ENCODE results near the gene IL21R.

The IL21R gene

GRCh38 chr16:27464626-27465482, 62.9 kb downstream of the IL21R start:
- no peak for DNase-seq (ENCODE audit: low read depth)

GRCh38 chr16:27465483-27465879, 63.5 kb downstream of the IL21R start:
- DNase-seq (ENCODE audit: low read depth), result no peak

GRCh38 chr16:27468941-27469531, 67.1 kb downstream of the IL21R start:
- DNase-seq (ENCODE audit: low read depth), result no peak

- DNase-seq (ENCODE audit: low read depth), result peak; percentile 30
Measured at GRCh38 chr16:27470567-27471431, 68.8 kb downstream of the IL21R start.

GRCh38 chr16:27471661-27472060, 69.7 kb downstream of the IL21R start:
- no peak for DNase-seq (ENCODE audit: low read depth)

GRCh38 chr16:27472091-27473020, 70.4 kb downstream of the IL21R start:
- DNase-seq (ENCODE audit: low read depth), result no peak

- DNase-seq (ENCODE audit: low read depth), result no peak
Measured at GRCh38 chr16:27473101-27473900, 71.3 kb downstream of the IL21R start.

GRCh38 chr16:27474041-27474440, 72.1 kb downstream of the IL21R start:
- DNase-seq (ENCODE audit: low read depth), result no peak

GRCh38 chr16:27474921-27475320, 72.9 kb downstream of the IL21R start:
- no peak for DNase-seq (ENCODE audit: low read depth)

- peak; percentile 72 for DNase-seq (ENCODE audit: low read depth)
Measured at GRCh38 chr16:27475561-27475960, 73.6 kb downstream of the IL21R start.

GRCh38 chr16:27476240-27476639, 74.3 kb downstream of the IL21R start:
- no peak for DNase-seq (ENCODE audit: low read depth)

- DNase-seq (ENCODE audit: low read depth), result no peak
Measured at GRCh38 chr16:27480761-27481160, 78.8 kb downstream of the IL21R start.

GRCh38 chr16:27481282-27481934, 79.4 kb downstream of the IL21R start:
- no peak for DNase-seq (ENCODE audit: low read depth)

GRCh38 chr16:27482397-27483087, 80.6 kb downstream of the IL21R start:
- no peak for DNase-seq (ENCODE audit: low read depth)

- no peak for DNase-seq (ENCODE audit: low read depth)
Measured at GRCh38 chr16:27483088-27483437, 81.1 kb downstream of the IL21R start.

- no peak for DNase-seq (ENCODE audit: low read depth)
Measured at GRCh38 chr16:27483624-27484023, 81.7 kb downstream of the IL21R start.

GRCh38 chr16:27485126-27485525, 83.2 kb downstream of the IL21R start:
- DNase-seq (ENCODE audit: low read depth), result no peak

GRCh38 chr16:27485811-27486210, 83.8 kb downstream of the IL21R start:
- DNase-seq (ENCODE audit: low read depth), result no peak

GRCh38 chr16:27486344-27486743, 84.4 kb downstream of the IL21R start:
- no peak for DNase-seq (ENCODE audit: low read depth)

GRCh38 chr16:27486760-27487159, 84.8 kb downstream of the IL21R start:
- no peak for DNase-seq (ENCODE audit: low read depth)
